K562 (cell line): ENCODE data around the gene WDR64. TPM values are rescaled to one million over a fixed set of nuclear protein-coding genes. Genes with fewer than 3 reads are reported as not detected.

ENCODE experiments used
- ATAC-seq: fragments of 200-7000 bp; cut with Tn5 transposase; 3 replicates; pipeline ENCODE4 v1.9.1; 2020; ENCODE audit warnings: moderate library complexity
- BruUV-seq: library from RNA; stranded (reverse); fragments of 400-500 nt; replicated peaks from 2 replicates; lab custom pipeline; 2021; lab: Mats Ljungman, UMichigan
- CTCF ChIA-PET: fragments of 300-600 bp; formaldehyde crosslinking; extraction: SDS; loops from one replicate; lab custom pipeline; 2021; ENCODE audit warnings: low intra/inter-chr PET ratio; lab: Yijun Ruan, JAX
- POLR2A ChIA-PET: fragments of 300-600, 350-650 bp; sonication (Branson Sonifier 250); formaldehyde crosslinking; extraction: SDS; loops from one replicate; lab custom pipeline; 2021; ENCODE audit warnings: antibody characterized with exemption, inconsistent platforms; lab: Yijun Ruan, JAX
- DNase-seq, 4 experiments: peaks; one replicate each; pipeline versions ENCODE4 v3.0.0 to v3.0.0-alpha.2; 2011 to 2018; ENCODE audit warnings: low spot score in 3 of 4, mixed read lengths in 3 of 4; ENCODE audit errors: extremely low read depth in 1 of 4
- FAIRE-seq: peaks from 2 replicates; lab custom pipeline; 2011; peaks lifted over from hg19 to GRCh38; lab: Jason Lieb, UNC
- H2AFZ ChIP-seq: 2 replicates; pipeline ENCODE4 v1.6.0; 2011; ENCODE audit warnings: low read depth, low read length, control low read depth, inconsistent platforms
- H3K27ac ChIP-seq: fragments of 200-600 bp; 3 replicates; pipeline ENCODE4 v1.8.0; 2011; ENCODE audit warnings: low read depth, mild to moderate bottlenecking, control low read depth, inconsistent platforms, low read length, moderate library complexity, mixed read lengths; ENCODE audit errors: extremely low read depth
- H3K27me3 ChIP-seq, 2 experiments: fragments of 300-600 bp in 1 of 2; 2 replicates in 1 of 2; 3 replicates in 1 of 2; pipeline versions ENCODE4 v1.6.0 to v1.8.0; 2011; ENCODE audit warnings: inconsistent platforms in 2 of 2, low read length in 2 of 2, mild to moderate bottlenecking in 1 of 2, mixed read lengths in 1 of 2, moderate library complexity in 1 of 2; ENCODE audit not compliant: control insufficient read depth in 2 of 2, insufficient read depth in 2 of 2
- H3K36me3 ChIP-seq: fragments of 300-600 bp; 3 replicates; pipeline ENCODE4 v1.8.0; 2011; ENCODE audit warnings: mild to moderate bottlenecking, low read length, inconsistent platforms; ENCODE audit not compliant: control insufficient read depth, insufficient read depth
- H3K4me1 ChIP-seq, 2 experiments: fragments of 200-600 bp in 1 of 2; replicated peaks in 1 of 2; 2 replicates in 1 of 2; 3 replicates in 1 of 2; pipeline versions ENCODE4 v1.5.1 to v1.8.0; 2011; ENCODE audit warnings: inconsistent platforms in 2 of 2, low read length in 2 of 2, mild to moderate bottlenecking in 1 of 2, mixed read lengths in 1 of 2, moderate library complexity in 1 of 2; ENCODE audit not compliant: control insufficient read depth in 2 of 2, insufficient read depth in 2 of 2
- H3K4me2 ChIP-seq: 2 replicates; pipeline ENCODE4 v1.6.1; 2011; ENCODE audit warnings: low read length, control low read depth, inconsistent platforms, mixed read lengths; ENCODE audit not compliant: insufficient read depth
- H3K4me3 ChIP-seq: fragments of 200-600 bp; sonication (generic), shearing (Covaris generic); 2 replicates; pipeline ENCODE4 v1.5.1; 2016; ENCODE audit warnings: control low read depth, inconsistent platforms
- H3K79me2 ChIP-seq: fragments of 200-600 bp; 3 replicates; pipeline ENCODE4 v1.8.0; 2011; ENCODE audit warnings: low read length, inconsistent platforms; ENCODE audit not compliant: control insufficient read depth, insufficient read depth
- H3K9ac ChIP-seq, 2 experiments: 2 replicates each; pipeline versions ENCODE4 v1.6.0 to v1.6.1; 2011; ENCODE audit warnings: low read depth in 2 of 2, low read length in 2 of 2, control low read depth in 1 of 2, inconsistent platforms in 1 of 2, mild to moderate bottlenecking in 1 of 2, mixed read lengths in 1 of 2; ENCODE audit not compliant: insufficient read depth in 1 of 2
- H3K9me1 ChIP-seq: one replicate; pipeline ENCODE4 v1.6.0; 2011; ENCODE audit warnings: inconsistent platforms, mild to moderate bottlenecking, low read length, moderate library complexity; ENCODE audit not compliant: control insufficient read depth, insufficient read depth
- H3K9me3 ChIP-seq: replicated peaks from 2 replicates; pipeline ENCODE4 v1.5.1; 2011; ENCODE audit warnings: low read depth, low read length, inconsistent platforms; ENCODE audit not compliant: control insufficient read depth, insufficient read depth
- H4K20me1 ChIP-seq: replicated peaks from 2 replicates; pipeline ENCODE4 v1.6.1; 2011; ENCODE audit warnings: low read length, inconsistent platforms, mixed read lengths; ENCODE audit not compliant: control insufficient read depth, insufficient read depth
- C11orf30 ChIP-seq: fragments of 450-650 bp; IDR thresholded peaks from 2 replicates; pipeline ENCODE4 v1.6.1; 2016; ENCODE audit warnings: low read depth, mild to moderate bottlenecking
- CUX1 ChIP-seq: fragments of 200-800 bp; sonication (Bioruptor generic); IDR thresholded peaks from 2 replicates; pipeline ENCODE4 v1.6.1; 2016; ENCODE audit warnings: missing genetic modification characterization, missing compliant biosample characterization
- HDAC2 ChIP-seq: fragments of 450-650 bp; IDR thresholded peaks from 2 replicates; pipeline ENCODE4 v1.6.1; 2016; ENCODE audit warnings: mild to moderate bottlenecking
- KLF16 ChIP-seq: IDR thresholded peaks from 2 replicates; pipeline ENCODE4 v1.6.1; 2016; ENCODE audit warnings: antibody characterized with exemption
- MAFF ChIP-seq: IDR thresholded peaks from 2 replicates; pipeline ENCODE4 v1.6.1; 2012; ENCODE audit warnings: low read length, improper control_type of control experiment
- MAFG ChIP-seq: fragments of 450-650 bp; conservative IDR thresholded peaks from 2 replicates; pipeline ENCODE4 v1.6.1; 2016; ENCODE audit warnings: missing genetic modification characterization, missing compliant biosample characterization
- MAFK ChIP-seq: IDR thresholded peaks from 2 replicates; pipeline ENCODE4 v1.6.1; 2011; ENCODE audit warnings: low read length, improper control_type of control experiment
- MCM2 ChIP-seq: fragments of 450-650 bp; IDR thresholded peaks from 2 replicates; pipeline ENCODE4 v1.6.1; 2017; ENCODE audit warnings: low read depth, mild to moderate bottlenecking
- NCOA1 ChIP-seq: fragments of 450-650 bp; IDR thresholded peaks from 2 replicates; pipeline ENCODE4 v1.6.1; 2016; ENCODE audit warnings: low read depth
- NFE2 ChIP-seq: IDR thresholded peaks from 2 replicates; pipeline ENCODE4 v1.6.1; 2014; ENCODE audit warnings: antibody characterized with exemption, low read depth
- NFE2L1 ChIP-seq: fragments of 450-650 bp; IDR thresholded peaks from 2 replicates; pipeline ENCODE4 v1.6.1; 2016; ENCODE audit warnings: missing genetic modification characterization, low read depth, mild to moderate bottlenecking, missing compliant biosample characterization, moderate library complexity, borderline replicate concordance
- ZNF121 ChIP-seq: sonication (generic); formaldehyde crosslinking; conservative IDR thresholded peaks from 2 replicates; pipeline ENCODE4 v1.8.0; 2022; ENCODE audit warnings: missing genetic modification reagents
- ZNF143 ChIP-seq: sonication (generic); formaldehyde crosslinking; IDR thresholded peaks from 2 replicates; pipeline ENCODE4 v1.9.0; 2022; ENCODE audit warnings: mild to moderate bottlenecking, missing genetic modification reagents
- ZNF316 ChIP-seq: fragments of 450-650 bp; IDR thresholded peaks from 2 replicates; pipeline ENCODE4 v1.6.1; 2016
- ZNF551 ChIP-seq: fragments of 250-450 bp; sonication (Bioruptor Pico); IDR thresholded peaks from 2 replicates; pipeline ENCODE4 v1.5.0; 2021; ENCODE audit warnings: mild to moderate bottlenecking, moderate library complexity
- WGBS: fragments of 100-300 bp; shearing (Covaris generic); methylation state at CpG from one replicate; pipeline ENCODE4 v1.1.6; 2016; ENCODE audit warnings: low coverage, mixed read lengths; ENCODE audit not compliant: insufficient coverage; ENCODE audit errors: missing lambda C conversion rate; 5-methylcytosine and 5-hydroxymethylcytosine counted together
- in situ Hi-C: fragments of 300-500 bp; cut with MboI; formaldehyde crosslinking; loops from 4 replicates; pipeline ENCODE4 v1.15.0; 2018; ENCODE audit warnings: inconsistent platforms, mixed read lengths
- intact Hi-C: fragments of 100-400 bp; cut with micrococcal nuclease; formaldehyde crosslinking; loops from 2 replicates; pipeline ENCODE4 v1.14.2; 2022
- polyA plus RNA-seq, 8 experiments: library from polyadenylated mRNA; depleted of rRNA in 4 of 8; stranded (reverse) in 5 of 8; unstranded in 3 of 8; fragments of >200 nt; fragmentation: Nextera tagmentation in 2 of 8; fragmentation: Illumina TruSeq in 1 of 8; extraction: Ambion mirVana in 2 of 8; extraction: Trizol in 1 of 8; gene quantifications; 2 replicates each; pipeline versions ENCODE4 v1.2.1 to v1.2.3, GENCODE V29; 2011 to 2014; ENCODE audit warnings: inconsistent platforms in 1 of 8, missing spikeins in 1 of 8
- total RNA-seq, 7 experiments: library from RNA; depleted of rRNA in 6 of 7; stranded (reverse); fragments of >200 nt in 6 of 7; fragmentation: Illumina TruSeq in 2 of 7; extraction: Trizol in 2 of 7; gene quantifications; 2 replicates each; pipeline versions ENCODE4 v1.2.1 to v1.2.3, GENCODE V29; 2011 to 2021; ENCODE audit warnings: low replicate concordance in 1 of 7

WDR64 gene
- total and polyA plus RNA-seq, 9 of the 15 experiments (the other 6 are each of a cell fraction or from before 2014, with no cell fraction given) = 0.06 to 0.29 (median 0.19) TPM; not detected in 5

GRCh38 chr1:241679404-241679803 lies 27.3 kb downstream of the WDR64 start (continued):
- TF ChIP-seq NFE2L1 (tag) = no peak
- TF ChIP-seq HDAC2 = no peak
- TF ChIP-seq CUX1 (CRISPR knock-in tag) = no peak
- no peak for TF ChIP-seq NCOA1
- TF ChIP-seq KLF16 = no peak
- TF ChIP-seq MCM2 = no peak
- no peak for TF ChIP-seq ZNF143

DNA sequence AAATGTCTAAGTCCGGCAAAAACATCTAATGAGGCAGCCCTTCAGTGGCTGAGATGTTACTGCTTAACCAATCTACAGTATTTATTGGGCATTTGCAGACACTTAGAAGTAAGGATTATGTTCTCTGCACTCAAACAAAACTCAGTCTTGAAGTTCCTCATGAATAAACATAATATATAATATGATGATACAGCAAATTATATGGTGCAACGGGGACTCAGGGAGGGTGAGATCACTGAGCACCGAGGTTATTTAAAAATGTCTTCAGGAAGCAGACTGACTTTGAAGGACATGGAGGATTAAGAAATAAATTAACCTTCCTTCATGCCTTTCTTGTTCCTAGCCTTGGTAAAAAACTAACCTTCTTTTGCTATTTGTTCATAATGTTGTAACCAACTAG lies 27.9 kb downstream of the WDR64 start:
- Histone ChIP-seq H3K27me3 (no peaks in the 10 kb centered on the region), H3K79me2 (no peaks in the 10 kb centered on the region), H3K4me2 (no peak overlapping the region), H3K36me3 (no peaks in the 10 kb centered on the region), H3K9ac (no peak overlapping the region), H3K27ac (no peak overlapping the region), H3K4me1 (0 out of 5 replicates have a peak, but pooled peaks cover 0 to 6% of the 10 kb centered on the region in 2 experiments), H4K20me1 (no peaks in the 10 kb centered on the region), H3K9me3 (no peaks in the 10 kb centered on the region)
- ChIA-PET POLR2A (interaction anchor here (1.2 to 3.0 kb wide), 3 partner anchors 9 to 41 kb away, joined by 3 to 8 read pairs (median 4); no protein-coding TSS in a partner anchor), CTCF (no interaction called here)
- 25% methylated on average over 3 of the region's 3 CpGs for WGBS
- intact Hi-C loops (no loop called here), in situ Hi-C loops (no loop called here)
- ATAC-seq = peak; percentile 55
- TF ChIP-seq MAFF (peak; percentile 98), MAFK (peak; percentile 97), NFE2 (peak; percentile 69), C11orf30 (peak; percentile 97), MAFG (tag) (peak; percentile 96), ZNF121 (CRISPR knock-in tag) (no peak), ZNF316 (peak; percentile 98), ZNF551 (no peak)
- TF ChIP-seq, all 486 proteins: peak for 6
- BruUV-seq = no TSS peak
- Histone ChIP-seq H3K4me3 (no peak overlapping the region), H3K9me1 (no peaks in the 10 kb centered on the region), H2AFZ (peak overlapping the region; percentile 79)
- no peak for DNase-seq
- no peak for FAIRE-seq
